BLaER1 treated with 17β-estradiol and CSF1 and Interleukin-3, amounts not matched to agents 10 nM and 100 nM (cell line): ENCODE measurements around the gene HYI.

Source experiments
- H3K27ac ChIP-seq, 11 experiments: shearing (Covaris generic); formaldehyde crosslinking; 2 replicates each; pipeline ENCODE4 v1.8.1; 2022
- H3K27me3 ChIP-seq, 11 experiments: shearing (Covaris generic); formaldehyde crosslinking; 2 replicates each; pipeline ENCODE4 v1.8.1; 2022
- H3K36me3 ChIP-seq, 11 experiments: shearing (Covaris generic); formaldehyde crosslinking; 2 replicates each; pipeline ENCODE4 v1.8.1; 2022
- H3K4me1 ChIP-seq, 10 experiments: shearing (Covaris generic); formaldehyde crosslinking; 2 replicates each; pipeline ENCODE4 v1.8.1; 2022
- H3K4me2 ChIP-seq, 11 experiments: shearing (Covaris generic); formaldehyde crosslinking; 2 replicates each; pipeline ENCODE4 v1.8.1; 2022
- H3K4me3 ChIP-seq, 10 experiments: shearing (Covaris generic); formaldehyde crosslinking; 2 replicates each; pipeline ENCODE4 v1.8.1; 2022
- H3K9ac ChIP-seq, 11 experiments: shearing (Covaris generic); formaldehyde crosslinking; 2 replicates each; pipeline ENCODE4 v1.8.1; 2022
- H3K9me3 ChIP-seq, 11 experiments: shearing (Covaris generic); formaldehyde crosslinking; replicated peaks in 1 of 11; 2 replicates each; pipeline ENCODE4 v1.8.1; 2022
- H4K20me1 ChIP-seq, 11 experiments: shearing (Covaris generic); formaldehyde crosslinking; 2 replicates each; pipeline ENCODE4 v1.8.1; 2022
- Cebpa-rat ChIP-seq, 11 experiments: shearing (Covaris generic); IDR thresholded peaks; 2 replicates each; pipeline ENCODE4 v1.8.1; 2022

Gene HYI

DNA sequence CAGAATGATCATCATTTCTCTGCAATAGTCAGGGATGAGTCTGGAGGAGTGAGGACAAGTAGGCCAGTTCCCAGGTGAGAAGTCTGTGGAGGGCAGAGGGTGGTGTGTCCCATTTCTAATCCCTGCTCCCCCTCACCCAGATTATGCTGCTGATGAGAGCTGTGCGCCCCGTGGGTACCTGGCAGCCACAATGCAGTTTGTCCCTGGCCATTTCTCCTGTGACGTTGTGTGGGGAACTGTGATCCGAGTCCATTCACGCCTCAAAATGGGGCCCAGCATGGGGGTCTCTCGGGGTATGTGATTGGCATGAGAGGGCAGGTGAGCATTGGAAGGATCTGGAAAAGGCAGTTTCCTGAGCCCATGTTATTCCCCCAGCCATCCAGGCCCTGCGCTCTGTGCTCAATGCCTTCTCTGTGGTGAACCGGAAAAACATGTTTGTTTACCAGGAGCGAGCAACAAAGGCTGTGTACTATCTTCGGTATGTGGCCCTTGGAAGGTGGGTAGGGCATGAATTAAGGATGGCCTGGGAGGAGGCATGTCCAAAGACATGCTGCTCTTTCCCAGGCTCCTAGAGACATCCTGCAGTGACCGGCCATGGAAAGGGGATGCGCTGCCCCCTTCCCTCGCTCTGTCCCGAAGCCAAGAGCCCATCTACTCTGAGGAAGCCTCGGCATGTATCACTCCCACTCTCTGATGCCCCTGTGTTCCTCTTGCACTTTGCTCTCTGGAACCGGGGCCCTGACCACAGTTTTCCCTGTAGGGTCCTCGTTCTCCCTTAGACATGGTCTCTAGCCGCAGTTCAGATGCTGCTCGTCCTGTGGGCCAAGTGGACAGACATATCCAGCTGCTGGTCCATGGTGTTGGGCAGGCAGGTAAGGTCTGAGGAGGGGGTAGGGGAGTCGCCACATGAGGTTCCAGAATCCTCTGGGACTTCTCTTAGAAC, 16.4 kb downstream of the HYI start:
- no peak overlapping the region for H3K9ac ChIP-seq
- H3K27me3 ChIP-seq: no peaks in the 10 kb centered on the region
- no peaks in the 10 kb centered on the region for H3K4me1 ChIP-seq
- H3K36me3 ChIP-seq: peaks cover 87 to 100% (median 96%) of the 10 kb centered on the region in 11 experiments
- H3K27ac ChIP-seq: no peak overlapping the region
- no peak for TF ChIP-seq Cebpa-rat (IDR thresholded peaks at IDR 0.05)
- H3K9me3 ChIP-seq: no peaks in the 10 kb centered on the region
- H4K20me1 ChIP-seq: peaks cover 0 to 12% (median 0%) of the 10 kb centered on the region in 11 experiments; a peak in 3 of 22 replicates
- H3K4me3 ChIP-seq: no peak overlapping the region
- no peak overlapping the region for H3K4me2 ChIP-seq

DNA sequence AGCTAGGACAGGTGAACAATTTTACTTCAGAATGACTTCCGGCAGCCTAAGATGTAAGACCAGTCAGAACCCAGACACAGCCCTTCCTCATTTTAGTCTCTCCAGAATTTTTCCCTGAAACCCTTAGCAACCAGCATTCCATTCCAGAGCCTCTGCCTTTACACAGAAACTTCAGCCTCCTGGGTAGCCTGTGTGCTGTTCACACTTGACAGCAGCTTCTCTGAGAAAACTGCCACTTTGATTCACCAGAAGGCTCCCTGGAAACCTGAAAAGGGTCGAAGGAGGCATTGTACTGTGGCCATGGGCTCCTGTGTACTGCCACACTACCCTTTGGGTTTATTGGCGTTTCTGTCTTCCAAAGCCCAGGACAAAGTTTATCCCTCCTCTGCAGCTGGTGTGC, 17.4 kb downstream of the HYI start:
- Histone ChIP-seq H3K4me3 (no peak overlapping the region), H3K27me3 (no peaks in the 10 kb centered on the region), H3K36me3 (peaks cover 87 to 100% (median 99%) of the 10 kb centered on the region in 11 experiments), H3K4me1 (no peaks in the 10 kb centered on the region), H3K4me2 (no peak overlapping the region), H3K27ac (no peak overlapping the region), H4K20me1 (peaks cover 0 to 12% (median 0%) of the 10 kb centered on the region in 11 experiments; a peak in 3 of 22 replicates), H3K9ac (no peak overlapping the region), H3K9me3 (no peaks in the 10 kb centered on the region)
- TF ChIP-seq Cebpa-rat (IDR thresholded peaks at IDR 0.05): no peak

DNA sequence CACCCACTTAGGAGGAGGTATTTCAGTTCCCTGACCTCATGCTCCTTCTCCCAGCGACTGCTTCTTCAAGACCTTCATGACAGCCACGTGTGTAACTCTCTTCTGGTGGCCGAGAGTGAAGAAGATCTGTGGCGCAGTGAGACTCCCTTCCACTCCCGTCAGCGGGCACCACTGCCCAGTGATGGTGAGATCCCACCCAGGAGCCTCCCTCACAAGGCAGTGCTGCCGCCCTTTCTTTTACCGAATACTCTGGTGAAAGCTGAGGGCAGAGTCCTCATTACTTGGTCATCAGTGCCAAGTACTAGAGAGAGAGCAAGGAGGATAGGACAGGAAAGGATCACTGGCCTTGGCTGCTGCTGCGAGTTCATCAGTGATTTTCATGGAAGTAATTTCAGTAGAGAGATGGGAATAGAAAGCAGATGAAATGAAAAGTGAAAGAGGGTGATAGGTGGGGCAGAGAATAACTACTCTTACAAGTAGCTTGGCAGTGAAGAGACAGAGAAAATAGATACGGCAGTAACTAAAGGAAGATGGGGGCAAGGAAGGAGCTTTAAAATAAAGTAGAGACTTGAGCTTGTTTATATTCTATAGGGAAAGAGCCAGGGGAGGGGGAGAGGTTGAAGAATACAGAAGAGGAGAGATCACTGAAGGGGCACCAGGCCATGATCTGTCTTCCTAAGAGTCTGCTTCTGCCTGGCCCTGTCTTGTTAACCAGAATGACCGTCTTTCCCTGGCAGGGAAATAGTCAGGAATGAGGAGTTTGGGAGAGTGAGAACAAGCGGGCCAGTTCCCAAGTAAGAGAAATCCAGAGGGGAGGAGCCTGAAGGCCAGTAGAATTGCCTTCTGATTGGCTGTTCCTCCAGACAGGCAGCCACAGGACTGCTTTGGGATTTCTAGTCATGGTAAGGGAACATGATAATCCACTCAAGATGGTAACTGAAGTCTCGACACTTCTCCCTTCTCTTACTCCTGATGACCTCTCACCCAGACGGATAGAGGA, 18.3 kb downstream of the HYI start:
- no peak for TF ChIP-seq Cebpa-rat (IDR thresholded peaks at IDR 0.05)

DNA sequence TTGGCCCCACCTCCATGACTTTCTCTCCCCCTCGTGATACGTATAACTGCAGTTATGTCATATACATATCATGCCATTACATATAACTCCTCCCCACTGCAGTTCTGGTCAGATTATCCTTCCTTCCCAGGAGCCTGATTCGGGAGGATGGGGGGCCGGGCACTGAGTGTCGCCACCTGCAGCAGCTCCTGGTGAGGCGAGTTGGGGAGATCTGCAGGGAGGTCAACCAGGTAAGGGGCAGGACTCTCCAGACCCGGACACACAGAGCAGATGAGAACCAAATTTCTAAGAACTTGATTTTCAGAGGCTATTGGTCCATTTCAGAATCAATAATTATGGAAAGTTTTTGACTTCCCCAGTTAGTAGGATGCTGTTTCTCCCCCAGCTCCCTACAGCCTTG, 19.5 kb downstream of the HYI start:
- Histone ChIP-seq H3K36me3 (peaks cover 89 to 100% (median 99%) of the 10 kb centered on the region in 11 experiments), H3K4me1 (no peaks in the 10 kb centered on the region), H3K4me3 (no peak overlapping the region), H4K20me1 (peaks cover 0 to 5% (median 0%) of the 10 kb centered on the region in 11 experiments; a peak in 2 of 22 replicates), H3K27ac (no peak overlapping the region), H3K9ac (no peak overlapping the region), H3K4me2 (no peak overlapping the region), H3K9me3 (no peaks in the 10 kb centered on the region), H3K27me3 (no peaks in the 10 kb centered on the region)
- no peak for TF ChIP-seq Cebpa-rat (IDR thresholded peaks at IDR 0.05)

More for the DNA sequence above, 18.3 kb downstream of the HYI start:
- Histone ChIP-seq H3K4me2 (no peak overlapping the region), H3K4me1 (no peaks in the 10 kb centered on the region), H3K9me3 (no peaks in the 10 kb centered on the region), H3K36me3 (peaks cover 87 to 100% (median 99%) of the 10 kb centered on the region in 11 experiments), H3K27ac (no peak overlapping the region), H3K4me3 (no peak overlapping the region), H3K9ac (no peak overlapping the region), H4K20me1 (peaks cover 0 to 12% (median 0%) of the 10 kb centered on the region in 11 experiments; a peak in 3 of 22 replicates), H3K27me3 (no peaks in the 10 kb centered on the region)

DNA sequence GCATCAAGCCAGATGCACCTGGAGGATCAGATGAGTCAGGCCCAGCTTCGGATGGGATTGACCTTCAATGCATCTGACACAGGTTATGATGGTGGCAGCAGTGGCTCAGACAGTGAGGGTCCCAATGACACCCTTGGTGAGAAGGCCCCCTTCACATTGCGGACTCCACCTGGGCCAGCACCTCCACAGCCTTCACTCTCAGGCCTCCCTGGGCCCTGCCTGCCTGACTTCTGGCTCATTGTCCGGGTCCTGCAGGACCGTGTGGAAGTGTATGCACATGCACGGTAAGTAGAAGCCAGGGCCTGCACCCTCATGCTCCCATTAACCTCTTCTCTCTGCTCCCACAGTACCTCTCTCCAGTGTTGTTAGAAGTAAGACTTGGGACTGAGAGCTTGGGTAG, 20.8 kb downstream of the HYI start:
- Histone ChIP-seq H3K9ac (no peak overlapping the region), H3K4me2 (no peak overlapping the region), H3K27ac (no peak overlapping the region), H4K20me1 (no peaks in the 10 kb centered on the region; a peak in 2 of 22 replicates), H3K9me3 (no peaks in the 10 kb centered on the region), H3K4me1 (no peaks in the 10 kb centered on the region), H3K4me3 (no peak overlapping the region), H3K36me3 (peaks cover 91 to 100% (median 99%) of the 10 kb centered on the region in 11 experiments), H3K27me3 (no peaks in the 10 kb centered on the region)
- no peak for TF ChIP-seq Cebpa-rat (IDR thresholded peaks at IDR 0.05)

DNA sequence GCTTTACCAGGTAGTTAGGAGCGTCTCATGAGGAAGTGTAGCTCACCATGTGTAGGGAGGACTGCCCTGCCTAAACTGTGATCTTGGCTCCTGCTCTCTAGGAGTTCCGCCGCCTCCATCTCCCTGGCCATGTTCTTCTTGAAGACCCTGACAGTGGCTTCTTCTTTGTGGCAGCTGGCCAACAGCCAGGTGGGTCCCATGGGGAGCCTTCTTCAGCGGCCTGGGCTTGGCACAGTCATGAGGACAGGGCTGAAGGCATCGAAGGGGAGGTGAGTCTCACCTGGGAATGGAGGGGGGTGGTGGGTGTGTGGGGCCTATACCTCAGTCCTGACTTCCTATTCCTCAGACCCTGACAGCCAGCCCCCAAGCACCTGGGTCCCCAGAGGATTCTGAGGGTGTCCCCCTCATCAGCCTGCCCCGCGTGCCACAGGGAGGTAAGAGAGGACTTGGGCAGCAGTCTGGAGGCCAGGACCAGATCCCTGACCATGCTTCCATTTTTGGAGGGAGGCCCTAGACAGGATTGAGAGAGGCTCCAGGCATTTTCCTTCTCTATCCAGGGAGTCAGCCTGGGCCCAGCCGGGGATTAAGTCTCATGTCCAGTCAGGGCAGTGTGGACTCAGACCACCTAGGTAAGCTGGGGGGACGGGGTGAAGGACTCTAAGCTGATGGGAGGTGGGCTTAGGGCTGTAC, 21.4 kb downstream of the HYI start:
- Histone ChIP-seq H3K4me2 (no peak overlapping the region), H3K4me1 (no peaks in the 10 kb centered on the region), H3K36me3 (peaks cover 91 to 100% (median 99%) of the 10 kb centered on the region in 11 experiments), H3K9ac (no peak overlapping the region), H4K20me1 (no peaks in the 10 kb centered on the region; a peak in 2 of 22 replicates), H3K27ac (no peak overlapping the region), H3K27me3 (no peaks in the 10 kb centered on the region), H3K4me3 (no peak overlapping the region), H3K9me3 (no peaks in the 10 kb centered on the region)
- no peak for TF ChIP-seq Cebpa-rat (IDR thresholded peaks at IDR 0.05)

DNA sequence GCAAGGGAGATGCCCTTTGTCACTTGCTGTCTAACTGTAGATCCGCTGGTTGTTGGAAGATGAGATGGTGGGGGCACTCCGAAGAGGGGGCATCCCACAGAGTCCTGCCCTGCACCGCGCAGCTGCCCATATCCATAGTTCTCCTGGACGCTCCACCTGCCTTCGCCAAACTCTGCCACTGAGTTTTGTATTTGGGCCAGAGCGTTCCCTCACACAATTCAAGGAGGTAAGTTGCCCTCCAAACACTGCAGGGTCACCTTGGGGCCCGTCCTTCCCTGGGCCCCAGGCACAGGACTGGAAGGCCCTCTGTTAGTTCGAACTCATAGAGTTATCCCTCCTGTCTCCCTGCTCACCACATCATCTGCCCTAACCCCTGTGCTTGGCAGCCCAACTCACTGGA, 22.1 kb downstream of the HYI start:
- no peaks in the 10 kb centered on the region; a peak in 2 of 22 replicates for H4K20me1 ChIP-seq
- TF ChIP-seq Cebpa-rat (IDR thresholded peaks at IDR 0.05): no peak
- H3K27ac ChIP-seq: no peak overlapping the region
- peaks cover 93 to 100% (median 100%) of the 10 kb centered on the region in 11 experiments for H3K36me3 ChIP-seq
- no peaks in the 10 kb centered on the region for H3K9me3 ChIP-seq
- H3K27me3 ChIP-seq: no peaks in the 10 kb centered on the region
- H3K9ac ChIP-seq: no peak overlapping the region
- H3K4me3 ChIP-seq: no peak overlapping the region
- H3K4me1 ChIP-seq: no peaks in the 10 kb centered on the region
- no peak overlapping the region for H3K4me2 ChIP-seq

DNA sequence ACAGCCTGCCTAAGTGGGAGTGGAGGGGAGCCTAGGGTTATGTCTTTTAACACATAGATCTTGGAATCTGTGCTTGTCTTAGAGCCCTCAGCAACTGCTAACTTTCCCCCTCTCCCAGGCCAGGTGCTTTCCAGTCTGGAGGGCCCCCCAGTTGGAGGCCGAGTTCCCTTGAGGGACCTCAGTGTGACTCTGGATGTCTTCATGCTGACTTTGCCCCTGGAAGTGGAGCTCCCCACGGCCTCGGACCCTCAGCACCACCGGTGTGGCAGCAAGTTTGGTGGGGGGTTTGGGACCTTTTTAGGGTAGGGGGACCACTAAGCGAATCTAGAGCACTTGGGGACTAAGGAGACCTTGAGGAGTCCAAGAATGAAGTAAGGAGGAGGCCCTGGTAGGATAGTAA, 22.9 kb downstream of the HYI start:
- no peak overlapping the region for H3K27ac ChIP-seq
- no peak for TF ChIP-seq Cebpa-rat (IDR thresholded peaks at IDR 0.05)
- H3K36me3 ChIP-seq: peaks cover 99 to 100% (median 100%) of the 10 kb centered on the region in 11 experiments

More for the DNA sequence above, 22.9 kb downstream of the HYI start:
- Histone ChIP-seq H4K20me1 (peaks cover 0 to under 1% (median 0%) of the 10 kb centered on the region in 11 experiments; a peak in 2 of 22 replicates), H3K4me2 (no peak overlapping the region), H3K9me3 (no peaks in the 10 kb centered on the region), H3K27me3 (no peaks in the 10 kb centered on the region), H3K4me3 (no peak overlapping the region), H3K9ac (no peak overlapping the region), H3K4me1 (no peaks in the 10 kb centered on the region)
